ENCODE results near the gene INPP5F.

DNA sequence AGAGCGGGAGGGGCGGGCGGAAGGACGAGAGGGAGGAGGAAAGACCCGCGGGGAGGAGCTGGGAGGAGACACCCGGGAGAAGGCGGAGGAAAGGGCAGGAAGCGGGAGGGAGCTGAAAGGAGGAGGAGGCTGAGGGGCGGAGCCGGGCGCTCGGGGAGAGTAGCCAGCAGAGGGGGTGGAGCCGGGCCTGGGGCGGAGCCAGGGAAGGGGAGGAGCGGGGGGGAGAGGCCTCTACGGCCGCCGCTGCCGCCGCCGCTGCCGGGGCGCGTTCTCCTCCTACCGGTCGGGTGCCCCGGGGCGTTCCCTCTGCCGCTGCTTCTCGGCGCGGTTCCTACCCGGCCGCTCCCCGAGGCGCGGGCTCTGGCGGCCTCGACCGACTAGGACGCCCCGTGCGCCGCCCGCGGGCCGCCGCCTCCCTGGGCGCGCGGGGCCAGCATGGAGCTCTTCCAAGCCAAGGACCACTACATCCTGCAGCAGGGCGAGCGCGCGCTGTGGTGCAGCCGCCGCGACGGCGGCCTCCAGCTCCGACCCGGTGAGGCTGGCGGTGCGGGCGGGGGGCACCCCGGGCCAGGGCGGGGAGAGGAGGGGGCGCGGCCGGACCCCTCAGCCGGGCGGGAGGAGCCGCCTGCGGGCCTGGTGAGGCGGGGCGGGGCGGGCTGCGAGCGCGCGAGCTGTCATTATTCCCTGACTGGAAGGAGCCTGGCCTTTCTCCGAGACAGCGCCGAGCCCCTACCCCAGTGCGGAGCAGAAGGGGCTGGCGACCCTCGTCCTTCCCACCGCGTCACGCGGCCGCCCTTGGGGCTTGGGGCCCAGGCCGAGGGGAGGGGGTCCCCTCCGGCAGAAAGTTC, at the start of gene INPP5F:
- no peak for TF ChIP-seq POLR2AphosphoS5 (IDR thresholded peaks at IDR 0.05; ENCODE audit: control insufficient read depth, insufficient read depth, low read depth, low read length)
- TF ChIP-seq NR2C2 (CRISPR knock-in tag; IDR thresholded peaks at IDR 0.05), result no peak
- TF ChIP-seq NR2C2 (tag; IDR thresholded peaks at IDR 0.05), result no peak
- no peak for TF ChIP-seq HCFC1 (IDR thresholded peaks at IDR 0.05; ENCODE audit: low read depth, low read length)
- TF ChIP-seq RFX5 (IDR thresholded peaks at IDR 0.05; ENCODE audit: low read depth, low read length), result no peak
- TF ChIP-seq COPS2 (conservative IDR thresholded peaks at IDR 0.05), result no peak
- TF ChIP-seq, protein P1, sequence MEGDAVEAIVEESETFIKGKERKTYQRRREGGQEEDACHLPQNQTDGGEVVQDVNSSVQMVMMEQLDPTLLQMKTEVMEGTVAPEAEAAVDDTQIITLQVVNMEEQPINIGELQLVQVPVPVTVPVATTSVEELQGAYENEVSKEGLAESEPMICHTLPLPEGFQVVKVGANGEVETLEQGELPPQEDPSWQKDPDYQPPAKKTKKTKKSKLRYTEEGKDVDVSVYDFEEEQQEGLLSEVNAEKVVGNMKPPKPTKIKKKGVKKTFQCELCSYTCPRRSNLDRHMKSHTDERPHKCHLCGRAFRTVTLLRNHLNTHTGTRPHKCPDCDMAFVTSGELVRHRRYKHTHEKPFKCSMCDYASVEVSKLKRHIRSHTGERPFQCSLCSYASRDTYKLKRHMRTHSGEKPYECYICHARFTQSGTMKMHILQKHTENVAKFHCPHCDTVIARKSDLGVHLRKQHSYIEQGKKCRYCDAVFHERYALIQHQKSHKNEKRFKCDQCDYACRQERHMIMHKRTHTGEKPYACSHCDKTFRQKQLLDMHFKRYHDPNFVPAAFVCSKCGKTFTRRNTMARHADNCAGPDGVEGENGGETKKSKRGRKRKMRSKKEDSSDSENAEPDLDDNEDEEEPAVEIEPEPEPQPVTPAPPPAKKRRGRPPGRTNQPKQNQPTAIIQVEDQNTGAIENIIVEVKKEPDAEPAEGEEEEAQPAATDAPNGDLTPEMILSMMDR (IDR thresholded peaks at IDR 0.05 in 2 of 3, conservative IDR thresholded peaks at IDR 0.05 in 1 of 3; ENCODE audit: insufficient read depth in 2 of 3, low read depth in 1 of 3, low read length in 3 of 3), result peak in 2 of 3 experiments; percentile 33 to 39; a peak in 3 of 6 replicates
- TF ChIP-seq SP1 (CRISPR knock-in tag; IDR thresholded peaks at IDR 0.05), result peak; percentile 62
- TF ChIP-seq ETV6 (IDR thresholded peaks at IDR 0.05; ENCODE audit: borderline replicate concordance in 1 of 2, low read depth in 2 of 2, low read length in 1 of 2), result no peak
- no peak for TF ChIP-seq ETV6 (CRISPR knock-in tag; IDR thresholded peaks at IDR 0.05; ENCODE audit: borderline replicate concordance)
- TF ChIP-seq XRCC3 (IDR thresholded peaks at IDR 0.05), result no peak
- no peak for TF ChIP-seq SAFB2 (IDR thresholded peaks at IDR 0.05; ENCODE audit: borderline replicate concordance, low read depth, low read length, severe bottlenecking)
- no peak for TF ChIP-seq RFX1 (IDR thresholded peaks at IDR 0.05)
- TF ChIP-seq PTBP1 (IDR thresholded peaks at IDR 0.05; ENCODE audit: low read depth, low read length), result no peak
- TF ChIP-seq RBM15 (IDR thresholded peaks at IDR 0.05; ENCODE audit: insufficient read depth, low read length), result no peak
- TF ChIP-seq, protein P2, sequence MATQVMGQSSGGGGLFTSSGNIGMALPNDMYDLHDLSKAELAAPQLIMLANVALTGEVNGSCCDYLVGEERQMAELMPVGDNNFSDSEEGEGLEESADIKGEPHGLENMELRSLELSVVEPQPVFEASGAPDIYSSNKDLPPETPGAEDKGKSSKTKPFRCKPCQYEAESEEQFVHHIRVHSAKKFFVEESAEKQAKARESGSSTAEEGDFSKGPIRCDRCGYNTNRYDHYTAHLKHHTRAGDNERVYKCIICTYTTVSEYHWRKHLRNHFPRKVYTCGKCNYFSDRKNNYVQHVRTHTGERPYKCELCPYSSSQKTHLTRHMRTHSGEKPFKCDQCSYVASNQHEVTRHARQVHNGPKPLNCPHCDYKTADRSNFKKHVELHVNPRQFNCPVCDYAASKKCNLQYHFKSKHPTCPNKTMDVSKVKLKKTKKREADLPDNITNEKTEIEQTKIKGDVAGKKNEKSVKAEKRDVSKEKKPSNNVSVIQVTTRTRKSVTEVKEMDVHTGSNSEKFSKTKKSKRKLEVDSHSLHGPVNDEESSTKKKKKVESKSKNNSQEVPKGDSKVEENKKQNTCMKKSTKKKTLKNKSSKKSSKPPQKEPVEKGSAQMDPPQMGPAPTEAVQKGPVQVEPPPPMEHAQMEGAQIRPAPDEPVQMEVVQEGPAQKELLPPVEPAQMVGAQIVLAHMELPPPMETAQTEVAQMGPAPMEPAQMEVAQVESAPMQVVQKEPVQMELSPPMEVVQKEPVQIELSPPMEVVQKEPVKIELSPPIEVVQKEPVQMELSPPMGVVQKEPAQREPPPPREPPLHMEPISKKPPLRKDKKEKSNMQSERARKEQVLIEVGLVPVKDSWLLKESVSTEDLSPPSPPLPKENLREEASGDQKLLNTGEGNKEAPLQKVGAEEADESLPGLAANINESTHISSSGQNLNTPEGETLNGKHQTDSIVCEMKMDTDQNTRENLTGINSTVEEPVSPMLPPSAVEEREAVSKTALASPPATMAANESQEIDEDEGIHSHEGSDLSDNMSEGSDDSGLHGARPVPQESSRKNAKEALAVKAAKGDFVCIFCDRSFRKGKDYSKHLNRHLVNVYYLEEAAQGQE (IDR thresholded peaks at IDR 0.05; ENCODE audit: borderline replicate concordance), result no peak
- TF ChIP-seq, protein P2 (CRISPR knock-in tag; IDR thresholded peaks at IDR 0.05; ENCODE audit: low read depth), result no peak

All from K562 (cell line).